OCI-LY7 (cell line): ENCODE data around the gene RNASET2. TPM values are rescaled to one million over a fixed set of nuclear protein-coding genes. Genes with fewer than 3 reads are reported as not detected.

Experiments
- BruUV-seq: library from RNA; stranded (reverse); fragments of 400-500 nt; replicated peaks from 2 replicates; lab custom pipeline; 2021; lab: Mats Ljungman, UMichigan
- CTCF ChIA-PET: fragments of 300-600 bp; sonication (Branson Sonifier 250); formaldehyde crosslinking; loops from one replicate; lab custom pipeline; 2022; ENCODE audit warnings: antibody characterized with exemption; ENCODE audit not compliant: unreplicated experiment; lab: Charles Lee
- POLR2A ChIA-PET: fragments of 300-600 bp; sonication (Branson Sonifier 250); formaldehyde crosslinking; loops from one replicate; lab custom pipeline; 2022; ENCODE audit warnings: antibody characterized with exemption; lab: Charles Lee
- DNase-seq: peaks from one replicate; pipeline ENCODE4 v3.0.0-alpha.2; 2015; ENCODE audit warnings: low spot score
- H2AFZ ChIP-seq: fragments of 200-600 bp; sonication (generic), shearing (Covaris generic); 2 replicates; pipeline ENCODE4 v1.6.1; 2014; ENCODE audit warnings: mild to moderate bottlenecking, antibody characterized with exemption, low read length, moderate library complexity
- H3K27ac ChIP-seq: fragments of 200-600 bp; sonication (generic); 2 replicates; pipeline ENCODE4 v1.5.1; 2014; ENCODE audit warnings: mixed run types, low read depth, mild to moderate bottlenecking, moderate library complexity, low read length, inconsistent platforms; ENCODE audit not compliant: poor library complexity, severe bottlenecking
- H3K36me3 ChIP-seq: fragments of 200-600 bp; sonication (generic); 2 replicates; pipeline ENCODE4 v1.6.1; 2014; ENCODE audit warnings: mild to moderate bottlenecking, antibody characterized with exemption, low read length, moderate library complexity, mixed read lengths; ENCODE audit not compliant: insufficient read depth
- H3K4me1 ChIP-seq: fragments of 200-600 bp; sonication (generic); 2 replicates; pipeline ENCODE4 v1.5.1; 2014; ENCODE audit warnings: mild to moderate bottlenecking, low read length; ENCODE audit not compliant: insufficient read depth, poor library complexity, severe bottlenecking
- H3K4me2 ChIP-seq: fragments of 200-600 bp; sonication (generic); 2 replicates; pipeline ENCODE4 v1.6.1; 2014; ENCODE audit warnings: mild to moderate bottlenecking, low read length
- H3K4me3 ChIP-seq: fragments of 200-600 bp; sonication (generic); 2 replicates; pipeline ENCODE4 v1.5.1; 2014; ENCODE audit warnings: mild to moderate bottlenecking, low read depth, low read length; ENCODE audit not compliant: poor library complexity, severe bottlenecking
- H3K79me2 ChIP-seq: fragments of 200-600 bp; sonication (generic); 2 replicates; pipeline ENCODE4 v1.6.1; 2016; ENCODE audit warnings: low read depth, mild to moderate bottlenecking, low read length, moderate library complexity, mixed read lengths; ENCODE audit not compliant: insufficient read depth
- H3K9me2 ChIP-seq: fragments of 200-600 bp; sonication (generic); 2 replicates; pipeline ENCODE4 v1.6.1; 2016; ENCODE audit warnings: mild to moderate bottlenecking, low read length, mixed read lengths; ENCODE audit not compliant: insufficient read depth
- H3K9me3 ChIP-seq: fragments of 200-600 bp; sonication (generic); 2 replicates; pipeline ENCODE4 v1.6.1; 2014; ENCODE audit warnings: mild to moderate bottlenecking, mixed run types, low read length, mixed read lengths
- H4K20me1 ChIP-seq: fragments of 200-600 bp; sonication (generic); 2 replicates; pipeline ENCODE4 v1.6.1; 2014; ENCODE audit warnings: mild to moderate bottlenecking, antibody characterized with exemption, low read length, moderate library complexity, mixed read lengths; ENCODE audit not compliant: insufficient read depth
- EZH2phosphoT487 ChIP-seq: fragments of 200-600 bp; sonication (generic); IDR thresholded peaks from 2 replicates; pipeline ENCODE4 v1.6.1; 2018; ENCODE audit warnings: low read depth, borderline replicate concordance, mild to moderate bottlenecking, mixed run types, antibody characterized with exemption, low read length, moderate library complexity, mixed read lengths
- intact Hi-C: fragments of 100-400 bp; cut with micrococcal nuclease; formaldehyde crosslinking; loops from one replicate; pipeline ENCODE4 v1.10.0; 2022; ENCODE audit not compliant: unreplicated experiment
- total RNA-seq, 2 experiments: library from RNA; depleted of rRNA in 1 of 2; stranded (reverse); fragments of >200 nt in 1 of 2; shearing (Covaris generic) in 1 of 2; gene quantifications; 2 replicates each; pipeline ENCODE4 v1.2.3, GENCODE V29; 2014 to 2022
- TF ChIP-seq, protein P1 (sequence below): fragments of 200-600 bp; sonication (generic); conservative IDR thresholded peaks from 2 replicates; pipeline ENCODE4 v1.5.1; 2014; ENCODE audit warnings: mild to moderate bottlenecking, antibody characterized with exemption, low read length, moderate library complexity, mixed read lengths

RNASET2 gene
- total RNA-seq, 2 experiments from 2014 or later = 71.7 to 105 TPM

DNA sequence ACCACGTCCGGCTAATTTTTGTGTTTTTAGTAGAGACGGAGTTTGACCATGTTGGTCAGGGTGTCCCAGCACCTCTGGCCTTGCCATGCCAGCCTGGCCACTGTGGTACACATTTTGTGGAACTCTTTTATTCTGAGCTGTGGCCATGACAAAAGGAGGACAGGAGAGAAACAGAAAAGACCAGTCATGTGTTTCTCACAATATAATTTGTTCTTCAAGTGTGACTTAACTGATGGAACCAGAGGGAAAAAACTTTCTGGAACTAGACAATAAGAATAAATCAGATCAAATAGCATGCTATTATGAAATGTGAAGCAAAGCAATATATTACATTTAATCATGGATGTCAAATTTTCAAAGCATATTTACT lies 4.2 kb upstream of the RNASET2 start:
- no TSS peak for BruUV-seq
- Histone ChIP-seq H3K4me2 (no peak overlapping the region), H2AFZ (no peak overlapping the region), H3K9me2 (no peaks in the 10 kb centered on the region), H3K9me3 (no peaks in the 10 kb centered on the region), H3K4me1 (peaks cover 39% of the 10 kb centered on the region), H4K20me1 (no peaks in the 10 kb centered on the region), H3K36me3 (no peaks in the 10 kb centered on the region), H3K27ac (no peak overlapping the region), H3K79me2 (peaks cover 4% of the 10 kb centered on the region; the same call in 1 of the 2 replicates), H3K4me3 (no peak overlapping the region)
- DNase-seq = no peak
- ChIA-PET POLR2A (interaction anchor here (0.7 to 2.4 kb wide), 3 partner anchors 29 to 160 kb away, joined by 3 to 6 read pairs (median 3); no protein-coding TSS in a partner anchor), CTCF (no interaction called here)
- intact Hi-C loops = no loop called here
- TF ChIP-seq, protein P1, sequence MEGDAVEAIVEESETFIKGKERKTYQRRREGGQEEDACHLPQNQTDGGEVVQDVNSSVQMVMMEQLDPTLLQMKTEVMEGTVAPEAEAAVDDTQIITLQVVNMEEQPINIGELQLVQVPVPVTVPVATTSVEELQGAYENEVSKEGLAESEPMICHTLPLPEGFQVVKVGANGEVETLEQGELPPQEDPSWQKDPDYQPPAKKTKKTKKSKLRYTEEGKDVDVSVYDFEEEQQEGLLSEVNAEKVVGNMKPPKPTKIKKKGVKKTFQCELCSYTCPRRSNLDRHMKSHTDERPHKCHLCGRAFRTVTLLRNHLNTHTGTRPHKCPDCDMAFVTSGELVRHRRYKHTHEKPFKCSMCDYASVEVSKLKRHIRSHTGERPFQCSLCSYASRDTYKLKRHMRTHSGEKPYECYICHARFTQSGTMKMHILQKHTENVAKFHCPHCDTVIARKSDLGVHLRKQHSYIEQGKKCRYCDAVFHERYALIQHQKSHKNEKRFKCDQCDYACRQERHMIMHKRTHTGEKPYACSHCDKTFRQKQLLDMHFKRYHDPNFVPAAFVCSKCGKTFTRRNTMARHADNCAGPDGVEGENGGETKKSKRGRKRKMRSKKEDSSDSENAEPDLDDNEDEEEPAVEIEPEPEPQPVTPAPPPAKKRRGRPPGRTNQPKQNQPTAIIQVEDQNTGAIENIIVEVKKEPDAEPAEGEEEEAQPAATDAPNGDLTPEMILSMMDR = no peak
- TF ChIP-seq EZH2phosphoT487 = no peak

DNA sequence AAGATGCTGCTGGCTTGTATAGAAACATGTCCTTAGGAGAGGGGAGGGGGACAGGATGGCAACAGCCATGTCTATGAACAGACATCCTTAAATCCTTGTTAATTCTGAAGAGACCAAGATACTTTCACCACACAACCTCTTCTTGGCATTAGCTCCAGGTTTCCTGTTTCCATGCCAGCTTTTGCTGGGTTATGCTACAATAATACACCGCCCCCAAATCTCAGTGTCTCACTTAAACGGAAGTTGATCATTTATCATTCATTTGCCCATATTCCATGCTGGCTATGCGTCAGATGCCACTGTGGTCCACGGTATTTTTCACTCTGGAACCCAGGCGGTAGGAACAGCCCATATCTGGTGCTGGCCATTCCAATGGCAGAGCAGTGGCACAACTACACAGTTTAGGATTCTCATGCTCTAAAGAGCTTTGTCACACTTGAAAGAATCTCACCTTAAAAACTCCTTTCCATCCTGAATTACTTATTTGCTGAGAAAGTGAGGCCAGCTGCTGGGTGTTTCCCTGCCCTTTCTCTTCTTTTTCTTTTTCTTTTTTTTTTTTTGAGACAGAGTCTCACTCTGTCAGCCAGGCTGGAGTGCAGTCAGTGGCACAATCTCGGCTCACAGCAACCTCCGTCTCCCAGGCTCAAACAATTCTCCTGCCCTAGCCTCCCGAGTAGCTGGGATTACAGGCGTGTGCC lies 3.7 kb upstream of the RNASET2 start:
- TF ChIP-seq EZH2phosphoT487 = no peak
- TF ChIP-seq, protein P1 = no peak
- Histone ChIP-seq H3K9me2 (no peaks in the 10 kb centered on the region), H3K4me3 (peak overlapping the region; percentile 66), H3K9me3 (no peaks in the 10 kb centered on the region), H3K27ac (peak overlapping the region; percentile 85), H4K20me1 (no peaks in the 10 kb centered on the region), H2AFZ (peak overlapping the region; percentile 38; the same call in 1 of the 2 replicates), H3K4me2 (peak overlapping the region; percentile 96), H3K79me2 (peaks cover 9% of the 10 kb centered on the region; the same call in 1 of the 2 replicates), H3K36me3 (no peaks in the 10 kb centered on the region), H3K4me1 (peaks cover 39% of the 10 kb centered on the region)
- intact Hi-C loops = loop anchor here (10.0 kb wide), 1 partner anchor 615 kb away; the partner anchor contains the start of gene SFT2D1
- BruUV-seq = no TSS peak
- ChIA-PET CTCF (interaction anchor here (0.7 kb wide), 1 partner anchor 153 kb away, joined by 6 read pairs; no protein-coding TSS in a partner anchor), POLR2A (interaction anchor here (0.6 to 2.4 kb wide), 11 partner anchors 10 to 343 kb away, joined by 3 to 6 read pairs (median 3); no protein-coding TSS in a partner anchor)
- no peak for DNase-seq
